WTC11 (cell line): ENCODE data around the gene BFSP2.

Experiments used
- ESRRA ChIP-seq: sonication (generic); formaldehyde crosslinking; IDR thresholded peaks from 2 replicates; pipeline ENCODE4 v1.8.1; 2022; ENCODE audit warnings: mild to moderate bottlenecking, missing genetic modification reagents, borderline replicate concordance
- GTF2I ChIP-seq: fragments of 250-450 bp; sonication (Bioruptor Pico); conservative IDR thresholded peaks from 2 replicates; pipeline ENCODE4 v1.4.0; 2021; ENCODE audit warnings: mild to moderate bottlenecking
- SMAD3 ChIP-seq: sonication (generic); formaldehyde crosslinking; IDR thresholded peaks from 2 replicates; pipeline ENCODE4 v1.8.0; 2022; ENCODE audit warnings: missing genetic modification reagents, mild to moderate bottlenecking, borderline replicate concordance
- ZBTB21 ChIP-seq: sonication (generic); formaldehyde crosslinking; IDR thresholded peaks from 2 replicates; pipeline ENCODE4 v1.8.1; 2023; ENCODE audit warnings: mild to moderate bottlenecking, missing genetic modification reagents, borderline replicate concordance
- TF ChIP-seq, protein P1 (sequence below): sonication (generic); formaldehyde crosslinking; IDR thresholded peaks from 2 replicates; pipeline ENCODE4 v1.8.0; 2022; ENCODE audit warnings: mild to moderate bottlenecking, missing genetic modification reagents
- TF ChIP-seq, protein P2 (sequence below): sonication (generic); formaldehyde crosslinking; conservative IDR thresholded peaks from 2 replicates; pipeline ENCODE4 v1.8.1; 2022; ENCODE audit warnings: mild to moderate bottlenecking, missing genetic modification reagents
- TF ChIP-seq, protein P3 (sequence below): fragments of 200-600 bp; IDR thresholded peaks from 2 replicates; pipeline ENCODE4 v1.8.0; 2022; ENCODE audit warnings: antibody characterized with exemption
- TF ChIP-seq, protein P4 (sequence below): sonication (generic); formaldehyde crosslinking; IDR thresholded peaks from 2 replicates; pipeline ENCODE4 v1.8.0; 2022; ENCODE audit warnings: mild to moderate bottlenecking, missing genetic modification reagents
- TF ChIP-seq, protein P5 (sequence below): sonication (generic); formaldehyde crosslinking; IDR thresholded peaks from 2 replicates; pipeline ENCODE4 v1.8.0; 2023; ENCODE audit warnings: missing genetic modification reagents

DNA sequence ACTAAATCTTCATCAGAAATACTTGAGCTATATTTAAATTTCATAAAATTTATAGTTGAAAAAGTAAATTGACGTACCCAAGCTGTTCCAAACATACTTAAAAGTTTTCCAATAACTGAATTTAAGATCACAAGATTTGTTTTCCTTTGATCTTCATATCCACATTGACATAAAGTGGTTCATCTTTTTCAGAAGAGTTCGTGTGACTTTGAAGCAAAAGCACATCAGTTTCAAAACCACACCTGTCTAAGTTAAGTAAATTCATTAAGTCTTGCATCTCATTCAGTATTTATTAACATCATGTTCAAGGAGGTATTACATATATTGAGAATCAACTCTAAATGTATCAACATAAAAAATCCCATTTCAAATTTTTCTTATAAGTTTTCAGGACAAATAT is 79.5 kb downstream of the BFSP2 start:
- TF ChIP-seq, protein P1, sequence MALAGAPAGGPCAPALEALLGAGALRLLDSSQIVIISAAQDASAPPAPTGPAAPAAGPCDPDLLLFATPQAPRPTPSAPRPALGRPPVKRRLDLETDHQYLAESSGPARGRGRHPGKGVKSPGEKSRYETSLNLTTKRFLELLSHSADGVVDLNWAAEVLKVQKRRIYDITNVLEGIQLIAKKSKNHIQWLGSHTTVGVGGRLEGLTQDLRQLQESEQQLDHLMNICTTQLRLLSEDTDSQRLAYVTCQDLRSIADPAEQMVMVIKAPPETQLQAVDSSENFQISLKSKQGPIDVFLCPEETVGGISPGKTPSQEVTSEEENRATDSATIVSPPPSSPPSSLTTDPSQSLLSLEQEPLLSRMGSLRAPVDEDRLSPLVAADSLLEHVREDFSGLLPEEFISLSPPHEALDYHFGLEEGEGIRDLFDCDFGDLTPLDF (CRISPR knock-in tag): no peak
- TF ChIP-seq, protein P2, sequence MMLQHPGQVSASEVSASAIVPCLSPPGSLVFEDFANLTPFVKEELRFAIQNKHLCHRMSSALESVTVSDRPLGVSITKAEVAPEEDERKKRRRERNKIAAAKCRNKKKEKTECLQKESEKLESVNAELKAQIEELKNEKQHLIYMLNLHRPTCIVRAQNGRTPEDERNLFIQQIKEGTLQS (CRISPR knock-in tag): no peak
- TF ChIP-seq, protein P3, sequence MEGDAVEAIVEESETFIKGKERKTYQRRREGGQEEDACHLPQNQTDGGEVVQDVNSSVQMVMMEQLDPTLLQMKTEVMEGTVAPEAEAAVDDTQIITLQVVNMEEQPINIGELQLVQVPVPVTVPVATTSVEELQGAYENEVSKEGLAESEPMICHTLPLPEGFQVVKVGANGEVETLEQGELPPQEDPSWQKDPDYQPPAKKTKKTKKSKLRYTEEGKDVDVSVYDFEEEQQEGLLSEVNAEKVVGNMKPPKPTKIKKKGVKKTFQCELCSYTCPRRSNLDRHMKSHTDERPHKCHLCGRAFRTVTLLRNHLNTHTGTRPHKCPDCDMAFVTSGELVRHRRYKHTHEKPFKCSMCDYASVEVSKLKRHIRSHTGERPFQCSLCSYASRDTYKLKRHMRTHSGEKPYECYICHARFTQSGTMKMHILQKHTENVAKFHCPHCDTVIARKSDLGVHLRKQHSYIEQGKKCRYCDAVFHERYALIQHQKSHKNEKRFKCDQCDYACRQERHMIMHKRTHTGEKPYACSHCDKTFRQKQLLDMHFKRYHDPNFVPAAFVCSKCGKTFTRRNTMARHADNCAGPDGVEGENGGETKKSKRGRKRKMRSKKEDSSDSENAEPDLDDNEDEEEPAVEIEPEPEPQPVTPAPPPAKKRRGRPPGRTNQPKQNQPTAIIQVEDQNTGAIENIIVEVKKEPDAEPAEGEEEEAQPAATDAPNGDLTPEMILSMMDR: no peak
- TF ChIP-seq, protein P4, sequence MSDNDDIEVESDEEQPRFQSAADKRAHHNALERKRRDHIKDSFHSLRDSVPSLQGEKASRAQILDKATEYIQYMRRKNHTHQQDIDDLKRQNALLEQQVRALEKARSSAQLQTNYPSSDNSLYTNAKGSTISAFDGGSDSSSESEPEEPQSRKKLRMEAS (CRISPR knock-in tag): no peak
- no peak for TF ChIP-seq ESRRA (CRISPR knock-in tag)
- TF ChIP-seq, protein P5, sequence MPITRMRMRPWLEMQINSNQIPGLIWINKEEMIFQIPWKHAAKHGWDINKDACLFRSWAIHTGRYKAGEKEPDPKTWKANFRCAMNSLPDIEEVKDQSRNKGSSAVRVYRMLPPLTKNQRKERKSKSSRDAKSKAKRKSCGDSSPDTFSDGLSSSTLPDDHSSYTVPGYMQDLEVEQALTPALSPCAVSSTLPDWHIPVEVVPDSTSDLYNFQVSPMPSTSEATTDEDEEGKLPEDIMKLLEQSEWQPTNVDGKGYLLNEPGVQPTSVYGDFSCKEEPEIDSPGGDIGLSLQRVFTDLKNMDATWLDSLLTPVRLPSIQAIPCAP: no peak
- TF ChIP-seq ZBTB21 (CRISPR knock-in tag): no peak
- no peak for TF ChIP-seq SMAD3 (CRISPR knock-in tag)
- no peak for TF ChIP-seq GTF2I (CRISPR knock-in tag)
